ENCODE measurements around the gene ELMOD2.

DNA sequence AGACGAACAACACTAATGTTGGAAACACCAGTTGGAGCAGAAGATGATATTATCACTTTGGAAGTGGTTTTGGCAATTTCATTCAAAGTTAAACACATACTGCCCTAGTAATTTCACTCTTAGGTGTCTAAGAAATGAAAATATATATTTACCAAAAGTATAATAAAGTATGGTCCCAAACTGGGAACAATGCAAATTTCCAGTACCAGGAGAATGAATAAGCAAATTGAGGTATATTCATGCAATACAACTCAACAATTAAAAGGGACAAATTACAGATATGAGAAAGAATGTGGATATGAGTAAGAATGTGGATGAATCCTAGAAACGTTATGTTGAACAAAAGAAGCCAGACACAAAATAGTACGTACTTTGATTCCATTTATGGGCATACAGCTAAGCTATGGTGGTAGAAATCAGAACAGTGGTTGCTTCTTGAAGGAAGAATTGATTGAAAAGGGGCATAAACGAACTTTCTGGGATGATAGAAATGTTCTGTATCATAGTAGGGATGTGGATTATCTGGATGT is 10.0 kb downstream of the ELMOD2 start:
- TF ChIP-seq, protein P1, sequence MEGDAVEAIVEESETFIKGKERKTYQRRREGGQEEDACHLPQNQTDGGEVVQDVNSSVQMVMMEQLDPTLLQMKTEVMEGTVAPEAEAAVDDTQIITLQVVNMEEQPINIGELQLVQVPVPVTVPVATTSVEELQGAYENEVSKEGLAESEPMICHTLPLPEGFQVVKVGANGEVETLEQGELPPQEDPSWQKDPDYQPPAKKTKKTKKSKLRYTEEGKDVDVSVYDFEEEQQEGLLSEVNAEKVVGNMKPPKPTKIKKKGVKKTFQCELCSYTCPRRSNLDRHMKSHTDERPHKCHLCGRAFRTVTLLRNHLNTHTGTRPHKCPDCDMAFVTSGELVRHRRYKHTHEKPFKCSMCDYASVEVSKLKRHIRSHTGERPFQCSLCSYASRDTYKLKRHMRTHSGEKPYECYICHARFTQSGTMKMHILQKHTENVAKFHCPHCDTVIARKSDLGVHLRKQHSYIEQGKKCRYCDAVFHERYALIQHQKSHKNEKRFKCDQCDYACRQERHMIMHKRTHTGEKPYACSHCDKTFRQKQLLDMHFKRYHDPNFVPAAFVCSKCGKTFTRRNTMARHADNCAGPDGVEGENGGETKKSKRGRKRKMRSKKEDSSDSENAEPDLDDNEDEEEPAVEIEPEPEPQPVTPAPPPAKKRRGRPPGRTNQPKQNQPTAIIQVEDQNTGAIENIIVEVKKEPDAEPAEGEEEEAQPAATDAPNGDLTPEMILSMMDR (conservative IDR thresholded peaks at IDR 0.05; ENCODE audit: low read depth, low read length) = no peak
- no peak for TF ChIP-seq EZH2 (IDR thresholded peaks at IDR 0.05; ENCODE audit: borderline replicate concordance, low read depth, low read length, poor library complexity, severe bottlenecking)
